Omental fat pad (tissue), 4 donors: Measurements from ENCODE around the gene WDFY2. TPM values are rescaled to one million over a fixed set of nuclear protein-coding genes. Genes with fewer than 3 reads are reported as not detected.

Source experiments
- ATAC-seq: fragments of 150-250 bp; one replicate; pipeline ENCODE4 v1.9.1; 2016; ENCODE audit warnings: mild to moderate bottlenecking, moderate library complexity; ENCODE audit not compliant: low FRiP score
- DNase-seq: peaks from one replicate; pipeline ENCODE4 v3.0.0-alpha.2; 2019; ENCODE audit warnings: low spot score
- CTCF ChIP-seq, 3 donors: fragments of 450-650 bp; IDR thresholded peaks; one replicate each; pipeline ENCODE4 v1.5.1; 2016 to 2017; ENCODE audit warnings: antibody characterized with exemption in 3 of 3, mild to moderate bottlenecking in 3 of 3, moderate library complexity in 2 of 3
- total RNA-seq, 4 donors: library from RNA; depleted of rRNA; stranded (reverse); fragments of >200 nt; gene quantifications; one replicate each; pipeline ENCODE4 v1.1.0, GENCODE V29; 2016

Gene WDFY2
- total RNA-seq, 4 donors from 2014 or later, result 13.3 to 26.6 (median 15.8) TPM

DNA sequence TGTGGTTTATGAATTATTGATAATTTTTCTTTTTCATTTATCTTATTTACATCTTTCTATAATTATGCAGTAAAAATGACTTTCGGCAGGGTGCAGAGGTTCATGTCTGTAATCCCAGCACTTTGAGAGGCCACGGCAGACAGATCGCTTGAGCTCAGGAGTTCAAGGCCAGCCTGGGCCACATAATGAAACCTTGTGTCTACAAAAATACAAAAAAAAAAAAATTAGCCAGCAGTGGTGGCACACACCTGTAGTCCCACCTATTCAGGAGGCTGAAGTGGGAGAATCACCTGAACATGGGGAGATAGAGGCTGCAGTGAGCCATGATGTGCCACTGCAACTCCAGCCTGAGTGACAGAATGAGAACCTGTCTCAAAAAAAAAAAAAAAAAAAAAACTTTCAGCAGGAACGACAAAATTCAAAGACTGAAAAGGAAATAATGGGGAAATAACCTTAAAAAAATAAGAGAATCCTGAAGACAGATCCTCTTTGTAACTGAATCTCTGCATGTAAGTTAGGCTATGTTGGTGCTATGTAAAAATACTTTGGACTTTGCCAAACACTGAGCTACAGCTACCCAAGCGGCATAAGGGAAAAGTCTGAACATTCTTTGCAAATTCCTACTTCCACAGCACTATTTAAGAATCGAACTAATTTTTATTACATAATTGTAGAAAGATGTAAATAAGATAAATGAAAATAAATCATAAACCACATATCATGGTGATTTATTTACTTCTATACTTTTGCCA lies 36.7 kb upstream of the WDFY2 start:
- no peak for TF ChIP-seq CTCF (IDR thresholded peaks at IDR 0.05)
- no peak for DNase-seq
- ATAC-seq, result no peak

DNA sequence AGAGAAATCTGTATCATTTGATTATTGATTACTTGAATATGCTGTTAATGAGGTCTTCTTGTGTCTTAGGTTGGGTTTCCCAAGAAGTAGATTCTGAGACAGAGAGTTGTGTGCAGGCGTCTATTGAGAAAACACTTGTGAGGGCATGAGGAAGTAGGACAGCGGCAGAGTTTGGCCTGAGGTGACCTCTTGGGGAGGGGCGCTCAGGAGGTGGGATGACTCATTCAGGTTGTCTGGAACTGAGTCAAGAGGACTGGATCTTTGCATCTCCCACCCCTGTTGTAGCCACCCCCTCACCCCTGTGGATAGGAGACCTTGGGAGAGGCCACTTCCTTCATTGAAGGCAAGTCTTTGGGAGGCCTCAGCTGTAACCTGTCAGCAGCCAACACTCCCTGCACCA lies 35.2 kb upstream of the WDFY2 start:
- no peak for TF ChIP-seq CTCF (IDR thresholded peaks at IDR 0.05)
- DNase-seq (no peak), ATAC-seq (no peak)

GRCh38 chr13:51549593-51549992 lies 34.7 kb upstream of the WDFY2 start:
- TF ChIP-seq CTCF (IDR thresholded peaks at IDR 0.05), result no peak
- no peak for ATAC-seq
- DNase-seq, result no peak

DNA sequence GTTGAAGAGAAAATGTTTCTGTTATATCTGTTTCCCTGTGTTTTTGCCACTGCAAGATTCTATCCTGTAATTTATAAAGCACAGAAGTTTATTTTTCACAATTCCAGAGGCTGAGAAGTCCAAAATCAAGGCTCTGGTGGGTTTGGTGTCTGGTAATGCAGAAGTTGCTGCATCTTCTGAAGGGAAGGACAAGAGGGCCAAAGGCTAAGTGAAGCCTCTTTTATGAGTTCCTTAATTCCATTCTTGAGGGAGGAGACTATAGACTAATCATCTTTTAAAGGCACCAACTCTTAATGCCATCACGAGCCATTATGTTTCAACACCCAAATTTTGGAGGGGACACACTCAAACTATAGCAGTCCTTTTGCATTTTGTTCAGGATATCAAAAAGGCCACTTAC lies 34.1 kb upstream of the WDFY2 start:
- no peak for TF ChIP-seq CTCF (IDR thresholded peaks at IDR 0.05)
- DNase-seq (no peak), ATAC-seq (no peak)

DNA sequence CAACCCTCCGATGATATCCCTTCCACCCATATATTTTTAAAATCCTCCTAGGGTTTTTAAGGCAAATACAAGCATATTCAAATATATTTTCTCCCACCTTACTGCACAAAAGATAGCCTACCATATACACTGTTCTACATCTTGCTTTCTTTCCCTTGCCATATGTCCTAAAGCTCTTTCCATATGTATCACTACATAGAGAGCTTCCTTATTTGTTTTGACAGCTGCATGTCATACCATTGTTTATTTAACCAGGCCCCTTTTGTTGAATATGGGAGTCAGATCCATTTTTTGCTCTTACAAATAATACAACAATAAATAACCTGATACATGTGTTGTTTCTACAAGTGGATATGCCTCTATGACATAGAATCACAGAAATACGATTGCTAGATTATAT lies 32.8 kb upstream of the WDFY2 start:
- no peak for TF ChIP-seq CTCF (IDR thresholded peaks at IDR 0.05)
- ATAC-seq (no peak), DNase-seq (no peak)

DNA sequence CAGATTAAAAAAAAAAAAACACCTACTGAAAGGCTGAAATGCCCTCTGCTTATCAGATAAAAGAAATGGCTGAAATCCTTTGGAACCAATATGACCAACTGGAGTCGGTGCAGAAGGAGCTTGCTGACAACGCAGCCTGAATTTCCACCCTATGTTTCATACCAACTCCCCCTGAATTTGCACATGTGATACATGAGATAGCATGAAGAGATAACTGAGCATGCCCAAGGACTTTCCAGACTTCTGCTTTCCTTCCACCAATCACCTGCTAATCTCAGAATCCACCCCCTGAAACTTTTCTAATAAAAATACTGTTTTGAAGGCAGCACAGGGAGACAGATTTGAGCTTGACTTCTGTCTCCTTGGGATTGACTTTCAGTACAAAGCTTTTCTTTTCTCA lies 32.2 kb upstream of the WDFY2 start:
- ATAC-seq, result no peak
- no peak for DNase-seq
- TF ChIP-seq CTCF (IDR thresholded peaks at IDR 0.05), result no peak

GRCh38 chr13:51553531-51553930 lies 30.7 kb upstream of the WDFY2 start:
- DNase-seq (no peak), ATAC-seq (no peak)
- TF ChIP-seq CTCF (IDR thresholded peaks at IDR 0.05), result no peak
